GM12878 (cell line): Measurements from ENCODE around the gene CCBE1. TPM values are rescaled to one million over a fixed set of nuclear protein-coding genes. Genes with fewer than 3 reads are reported as not detected.

Source experiments
- ATAC-seq: fragments of 200-7000 bp; cut with Tn5 transposase; 3 replicates; pipeline ENCODE4 v1.9.1; 2020; ENCODE audit warnings: mild to moderate bottlenecking, moderate library complexity
- BruUV-seq: library from RNA; stranded (reverse); fragments of 400-500 nt; replicated peaks from 2 replicates; lab custom pipeline; 2021; lab: Mats Ljungman, UMichigan
- CTCF ChIA-PET: fragments of 300-600 bp; sonication (Branson Sonifier 250); formaldehyde crosslinking; extraction: SDS; loops from one replicate; lab custom pipeline; 2021; ENCODE audit warnings: inconsistent platforms; lab: Yijun Ruan, JAX
- POLR2A ChIA-PET: fragments of 350-600 bp; formaldehyde crosslinking; extraction: SDS; loops from one replicate; lab custom pipeline; 2021; ENCODE audit warnings: inconsistent platforms; lab: Charles Lee
- RAD21 ChIA-PET: fragments of 300-600 bp; sonication (Branson Sonifier 250); formaldehyde crosslinking; loops from one replicate; lab custom pipeline; 2023; ENCODE audit warnings: antibody characterized with exemption; ENCODE audit not compliant: unreplicated experiment; lab: Charles Lee
- SMC1A ChIA-PET: fragments of 300-600 bp; sonication (Branson Sonifier 250); formaldehyde crosslinking; loops from one replicate; lab custom pipeline; 2023; ENCODE audit not compliant: unreplicated experiment, uncharacterized antibody; lab: Charles Lee
- DNase-seq: peaks from one replicate; pipeline ENCODE4 v3.0.0-alpha.2; 2011; ENCODE audit warnings: low read depth, low spot score
- FAIRE-seq: peaks from 3 replicates; lab custom pipeline; 2011; peaks lifted over from hg19 to GRCh38; lab: Jason Lieb, UNC
- H2AFZ ChIP-seq: 2 replicates; pipeline ENCODE4 v1.6.0; 2011; ENCODE audit warnings: low read depth, low read length, control low read depth; ENCODE audit not compliant: control insufficient read depth
- H3K27ac ChIP-seq: 2 replicates; pipeline ENCODE4 v1.5.1; 2011; ENCODE audit warnings: control low read depth; ENCODE audit not compliant: control insufficient read depth, insufficient read depth
- H3K27me3 ChIP-seq, 2 experiments: replicated peaks in 1 of 2; 2 replicates each; pipeline versions ENCODE4 v1.6.0 to v1.6.1; 2011; ENCODE audit warnings: low read length in 1 of 2; ENCODE audit not compliant: control insufficient read depth in 2 of 2, insufficient read depth in 2 of 2
- H3K36me3 ChIP-seq, 2 experiments: 2 replicates each; pipeline ENCODE4 v1.5.1; 2011; ENCODE audit warnings: low read length in 1 of 2; ENCODE audit not compliant: control insufficient read depth in 2 of 2, insufficient read depth in 2 of 2
- H3K4me1 ChIP-seq: 2 replicates; pipeline ENCODE4 v1.6.1; 2011; ENCODE audit warnings: mild to moderate bottlenecking, low read length, moderate library complexity, mixed read lengths; ENCODE audit not compliant: control insufficient read depth, insufficient read depth
- H3K4me2 ChIP-seq: 2 replicates; pipeline ENCODE4 v1.6.0; 2011; ENCODE audit warnings: control low read depth; ENCODE audit not compliant: control insufficient read depth, insufficient read depth
- H3K4me3 ChIP-seq: fragments of 200-600 bp; sonication (generic); 2 replicates; pipeline ENCODE4 v1.5.1; 2016
- H3K79me2 ChIP-seq: 2 replicates; pipeline ENCODE4 v1.6.0; 2011; ENCODE audit warnings: low read length; ENCODE audit not compliant: control insufficient read depth, insufficient read depth
- H3K9ac ChIP-seq: 2 replicates; pipeline ENCODE4 v1.8.0; 2011; ENCODE audit warnings: low read length, control low read depth, mixed read lengths; ENCODE audit not compliant: control insufficient read depth, insufficient read depth
- H3K9me3 ChIP-seq: replicated peaks from 3 replicates; pipeline ENCODE4 v1.5.1; 2011; ENCODE audit warnings: mild to moderate bottlenecking, low read length; ENCODE audit not compliant: control insufficient read depth, insufficient read depth
- H4K20me1 ChIP-seq: 2 replicates; pipeline ENCODE4 v1.6.0; 2011; ENCODE audit not compliant: control insufficient read depth, insufficient read depth
- BCL11A ChIP-seq: IDR thresholded peaks from 2 replicates; pipeline ENCODE4 v1.6.1; 2011; ENCODE audit warnings: low read depth, low read length
- HDAC2 ChIP-seq: fragments of 200-600 bp; sonication (generic); IDR thresholded peaks from 2 replicates; pipeline ENCODE4 v1.6.1; 2017
- NFIC ChIP-seq: IDR thresholded peaks from 2 replicates; pipeline ENCODE4 v1.6.1; 2012; ENCODE audit warnings: low read depth, mild to moderate bottlenecking, inconsistent platforms, low read length, moderate library complexity
- NR2C2 ChIP-seq: IDR thresholded peaks from 2 replicates; pipeline ENCODE4 v1.6.1; 2011; ENCODE audit warnings: borderline replicate concordance, low read depth; ENCODE audit not compliant: control insufficient read depth, insufficient read length
- PAX5 ChIP-seq: IDR thresholded peaks from 2 replicates; pipeline ENCODE4 v1.6.1; 2011; ENCODE audit warnings: low read depth, low read length, borderline replicate concordance
- POLR2AphosphoS5 ChIP-seq: IDR thresholded peaks from 2 replicates; pipeline ENCODE4 v1.6.1; 2011; ENCODE audit warnings: mild to moderate bottlenecking, low read length, inconsistent platforms
- RAD21 ChIP-seq: IDR thresholded peaks from 2 replicates; pipeline ENCODE4 v1.6.1; 2011; ENCODE audit warnings: mild to moderate bottlenecking, low read depth, low read length, moderate library complexity; ENCODE audit not compliant: insufficient read depth
- RCOR1 ChIP-seq: conservative IDR thresholded peaks from 2 replicates; pipeline ENCODE4 v1.6.1; 2012; ENCODE audit warnings: low read depth, low read length, improper control_type of control experiment
- RELA ChIP-seq: fragments of 450-650 bp; IDR thresholded peaks from 2 replicates; pipeline ENCODE4 v1.8.0; 2014; ENCODE audit warnings: borderline replicate concordance; ENCODE audit not compliant: partially characterized antibody
- SMAD1 ChIP-seq: fragments of 450-650 bp; IDR thresholded peaks from 2 replicates; pipeline ENCODE4 v1.6.1; 2018; ENCODE audit warnings: mild to moderate bottlenecking, low read depth; ENCODE audit not compliant: partially characterized antibody
- SP1 ChIP-seq: IDR thresholded peaks from one replicate; pipeline ENCODE4 v1.6.1; 2011; ENCODE audit warnings: low read depth, low read length
- WGBS: methylation state at CpG from one replicate; pipeline ENCODE4 v1.1.6; 2016; ENCODE audit warnings: low lambda C conversion rate; ENCODE audit not compliant: insufficient replicate concordance, insufficient coverage; ENCODE audit errors: missing lambda C conversion rate; 5-methylcytosine and 5-hydroxymethylcytosine counted together
- in situ Hi-C: fragments of 300-500 bp; cut with MboI; formaldehyde crosslinking; loops from 9 replicates; pipeline ENCODE4 v1.14.3; 2018; ENCODE audit warnings: mixed read lengths
- intact Hi-C: fragments of 100-400 bp; cut with micrococcal nuclease; formaldehyde crosslinking; loops from one replicate; pipeline ENCODE4 v1.14.2; 2022; ENCODE audit not compliant: unreplicated experiment
- polyA plus RNA-seq, 11 experiments: library from polyadenylated mRNA; depleted of rRNA in 4 of 11; unstranded in 6 of 11; stranded (reverse) in 5 of 11; fragments of >200 nt; fragmentation: Nextera tagmentation in 4 of 11; fragmentation: Illumina TruSeq in 1 of 11; extraction: Ambion mirVana in 4 of 11; extraction: Trizol in 1 of 11; gene quantifications; 1 replicate in 1 of 11; 2 replicates in 10 of 11; pipeline versions ENCODE4 v1.2.1 to v1.2.3, GENCODE V29; 2011 to 2016; ENCODE audit warnings: inconsistent platforms in 2 of 11, missing spikeins in 2 of 11, low read depth in 1 of 11
- total RNA-seq, 4 experiments: library from RNA; depleted of rRNA in 3 of 4; stranded (reverse); fragments of >200 nt in 3 of 4; fragmentation: Illumina TruSeq in 1 of 4; extraction: Trizol in 1 of 4; gene quantifications; 2 replicates each; pipeline versions ENCODE4 v1.2.1 to v1.2.3, GENCODE V29; 2013 to 2021
- TF ChIP-seq, protein P1 (sequence below): fragments of 450-650 bp; IDR thresholded peaks from 2 replicates; pipeline ENCODE4 v1.6.1; 2017; ENCODE audit warnings: low read depth, mild to moderate bottlenecking, moderate library complexity

Gene CCBE1
- total and polyA plus RNA-seq, 10 of the 15 experiments (the other 5 are each of a cell fraction or from before 2014, with no cell fraction given): 0.03 to 0.49 (median 0.04) TPM; not detected in 7

DNA sequence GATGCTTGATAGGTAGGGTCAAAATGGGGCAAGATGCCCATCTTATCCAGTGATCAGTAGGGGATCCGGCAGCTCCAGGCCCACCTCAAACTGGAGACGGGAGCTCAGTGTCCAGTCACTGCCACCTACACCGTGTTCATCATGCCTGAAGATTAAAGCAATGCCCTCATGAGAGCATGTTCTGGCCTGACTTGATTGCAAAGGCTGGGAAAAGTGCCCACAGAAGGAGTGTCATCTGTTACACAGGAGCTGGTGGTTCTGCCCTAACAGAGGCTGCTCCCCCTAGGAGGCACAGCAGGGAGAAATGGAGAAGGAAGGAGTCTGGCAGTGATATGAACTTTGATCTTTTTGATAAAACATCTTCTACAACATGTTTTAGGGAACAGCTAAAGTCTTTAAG, 92.3 kb downstream of the CCBE1 start:
- 64% methylated on average over 3 of the region's 3 CpGs for WGBS
- no peak overlapping the region for H2AFZ ChIP-seq
- no peak for ATAC-seq
- TF ChIP-seq HDAC2: no peak
- no peak for TF ChIP-seq RAD21
- no peak for TF ChIP-seq RELA
- no peak for TF ChIP-seq SP1
- TF ChIP-seq SMAD1: no peak
- no peak for TF ChIP-seq POLR2AphosphoS5
- no peak for TF ChIP-seq RCOR1
- TF ChIP-seq BCL11A: no peak
- TF ChIP-seq NFIC: no peak
- TF ChIP-seq, protein P1, sequence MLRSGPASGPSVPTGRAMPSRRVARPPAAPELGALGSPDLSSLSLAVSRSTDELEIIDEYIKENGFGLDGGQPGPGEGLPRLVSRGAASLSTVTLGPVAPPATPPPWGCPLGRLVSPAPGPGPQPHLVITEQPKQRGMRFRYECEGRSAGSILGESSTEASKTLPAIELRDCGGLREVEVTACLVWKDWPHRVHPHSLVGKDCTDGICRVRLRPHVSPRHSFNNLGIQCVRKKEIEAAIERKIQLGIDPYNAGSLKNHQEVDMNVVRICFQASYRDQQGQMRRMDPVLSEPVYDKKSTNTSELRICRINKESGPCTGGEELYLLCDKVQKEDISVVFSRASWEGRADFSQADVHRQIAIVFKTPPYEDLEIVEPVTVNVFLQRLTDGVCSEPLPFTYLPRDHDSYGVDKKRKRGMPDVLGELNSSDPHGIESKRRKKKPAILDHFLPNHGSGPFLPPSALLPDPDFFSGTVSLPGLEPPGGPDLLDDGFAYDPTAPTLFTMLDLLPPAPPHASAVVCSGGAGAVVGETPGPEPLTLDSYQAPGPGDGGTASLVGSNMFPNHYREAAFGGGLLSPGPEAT: no peak
- TF ChIP-seq PAX5: no peak
- no peak for TF ChIP-seq NR2C2
- TF ChIP-seq, all 136 proteins: peak for 0
- H3K4me1 ChIP-seq: no peaks in the 10 kb centered on the region
- H3K27me3 ChIP-seq: no peaks in the 10 kb centered on the region; a peak in 2 of 4 replicates
- intact Hi-C loops (no loop called here), in situ Hi-C loops (no loop called here)
- RAD21 ChIA-PET: no interaction called here
- CTCF ChIA-PET: interaction anchor here (0.6 kb wide), 1 partner anchor 105 kb away, joined by 3 read pairs; no protein-coding TSS in a partner anchor
- H3K36me3 ChIP-seq: no peaks in the 10 kb centered on the region
- DNase-seq (no peak), FAIRE-seq (no peak)
- no peak overlapping the region for H3K4me2 ChIP-seq
- SMC1A ChIA-PET: no interaction called here
- no peaks in the 10 kb centered on the region for H3K79me2 ChIP-seq
- H3K9ac ChIP-seq: no peak overlapping the region
- POLR2A ChIA-PET: no interaction called here
- H3K4me3 ChIP-seq: no peak overlapping the region
- H4K20me1 ChIP-seq: no peaks in the 10 kb centered on the region
- BruUV-seq: no TSS peak
- H3K27ac ChIP-seq: no peak overlapping the region
- H3K9me3 ChIP-seq: no peaks in the 10 kb centered on the region; the same call in 2 of the 3 replicates
